Esophagus mucosa (tissue), 1 donor: ENCODE data around the gene TPSAB1. TPM values are rescaled to one million over a fixed set of nuclear protein-coding genes. Genes with fewer than 3 reads are reported as not detected.
"Not testable (repeated sequence)": the region's sequence is repeated elsewhere in the genome, so short reads cannot be mapped to it uniquely, and the experiment has no call there.

Experiments used
- ATAC-seq: fragments of 200-7000 bp; cut with Tn5 transposase; one replicate; pipeline ENCODE4 v1.9.1; 2020
- total RNA-seq: library from RNA; stranded (reverse); gene quantifications from one replicate; pipeline ENCODE4 v1.2.4, GENCODE V29; 2023
- donor health status: DM: yes; HTN: yes; CAD: no.

Gene TPSAB1
- total RNA-seq, 1 donor from 2014 or later = 4.6 TPM

- ATAC-seq = not testable (repeated sequence)
Observed at GRCh38 chr16:1253701-1254364, 13.3 kb downstream of the TPSAB1 start.

- ATAC-seq = not testable (repeated sequence)
Observed at GRCh38 chr16:1254821-1255220, 14.3 kb downstream of the TPSAB1 start.

- ATAC-seq = not testable (repeated sequence)
Observed at GRCh38 chr16:1255276-1256122, 15.0 kb downstream of the TPSAB1 start, which contains the start of gene TPSD1. Gene TPSD1 (plus strand): TSS chr16:1256069. CDS start chr16:1256281, 212 bp downstream.

- ATAC-seq = not testable (repeated sequence)
Observed at GRCh38 chr16:1256296-1256873, 15.9 kb downstream of the TPSAB1 start.

- ATAC-seq = no peak
Observed at GRCh38 chr16:1256874-1257322, 16.4 kb downstream of the TPSAB1 start.

- no peak for ATAC-seq
Observed at GRCh38 chr16:1257561-1258224, 17.2 kb downstream of the TPSAB1 start.

- ATAC-seq = peak; percentile 66
Observed at GRCh38 chr16:1258225-1258600, 17.7 kb downstream of the TPSAB1 start.

- no peak for ATAC-seq
Observed at GRCh38 chr16:1258906-1259759, 18.6 kb downstream of the TPSAB1 start.

- no peak for ATAC-seq
Observed at GRCh38 chr16:1259760-1260068, 19.2 kb downstream of the TPSAB1 start.

- ATAC-seq = no peak
Observed at GRCh38 chr16:1260101-1260680, 19.7 kb downstream of the TPSAB1 start.

GRCh38 chr16:1261131-1261892 lies 20.8 kb downstream of the TPSAB1 start:
- no peak for ATAC-seq

GRCh38 chr16:1262210-1262845 lies 21.8 kb downstream of the TPSAB1 start:
- no peak for ATAC-seq

- ATAC-seq = no peak
Observed at GRCh38 chr16:1262846-1263221, 22.3 kb downstream of the TPSAB1 start.

- no peak for ATAC-seq
Observed at GRCh38 chr16:1263591-1264344, 23.3 kb downstream of the TPSAB1 start.

- ATAC-seq = no peak
Observed at GRCh38 chr16:1264345-1265089, 24.0 kb downstream of the TPSAB1 start.

GRCh38 chr16:1265090-1265630 lies 24.7 kb downstream of the TPSAB1 start:
- ATAC-seq = no peak

- ATAC-seq = no peak
Observed at GRCh38 chr16:1265826-1266225, 25.3 kb downstream of the TPSAB1 start.

- ATAC-seq = not testable (repeated sequence)
Observed at GRCh38 chr16:1269418-1269817, 28.9 kb downstream of the TPSAB1 start.

GRCh38 chr16:1271380-1271723 lies 30.8 kb downstream of the TPSAB1 start:
- ATAC-seq = no peak
